Gastrocnemius medialis (tissue), 4 donors: Measurements from ENCODE around the gene NAV1. TPM values are rescaled to one million over a fixed set of nuclear protein-coding genes. Genes with fewer than 3 reads are reported as not detected.

Experiments used
- ATAC-seq, 2 donors: fragments of 150-250 bp; one replicate each; pipeline ENCODE4 v1.9.1; 2016
- DNase-seq, 2 donors: peaks; one replicate each; pipeline ENCODE4 v3.0.0-alpha.2; 2019
- H3K27ac ChIP-seq, 4 donors: fragments of 200-600 bp; sonication (generic); 1 replicate in 1 of 4; 2 replicates in 3 of 4; pipeline ENCODE4 v1.5.1; 2016 to 2018; ENCODE audit warnings: mild to moderate bottlenecking in 2 of 4, moderate library complexity in 1 of 4
- H3K27me3 ChIP-seq, 3 donors: fragments of 200-600 bp; sonication (generic) in 2 of 3; 1 replicate in 1 of 3; 2 replicates in 2 of 3; pipeline versions ENCODE4 v1.5.1 to v1.6.0; 2016 to 2019; ENCODE audit warnings: mild to moderate bottlenecking in 1 of 3, moderate library complexity in 1 of 3
- H3K36me3 ChIP-seq, 2 donors: fragments of 200-600 bp; sonication (generic) in 1 of 2; one replicate each; pipeline ENCODE4 v1.5.1; 2017 to 2018
- H3K4me1 ChIP-seq, 2 donors: fragments of 200-600 bp; sonication (generic) in 1 of 2; one replicate each; pipeline ENCODE4 v1.5.1; 2016 to 2017; ENCODE audit warnings: mild to moderate bottlenecking in 2 of 2
- H3K4me3 ChIP-seq, 4 donors: fragments of 200-600 bp; sonication (generic) in 3 of 4; 1 replicate in 1 of 4; 2 replicates in 3 of 4; pipeline ENCODE4 v1.5.1; 2016 to 2019; ENCODE audit warnings: mild to moderate bottlenecking in 2 of 4
- H3K9me3 ChIP-seq, 3 donors: fragments of 200-600 bp; sonication (generic) in 2 of 3; 1 replicate in 1 of 3; 2 replicates in 2 of 3; pipeline ENCODE4 v1.5.1; 2016 to 2019
- POLR2A ChIP-seq, 2 donors: fragments of 450-650 bp; IDR thresholded peaks; one replicate each; pipeline ENCODE4 v1.6.1; 2017; ENCODE audit warnings: antibody characterized with exemption in 2 of 2, mild to moderate bottlenecking in 2 of 2, moderate library complexity in 2 of 2
- in situ Hi-C, 4 donors: fragments of 200-750 bp; cut with MboI; loops; one replicate each; pipeline versions ENCODE4 v1.15.0 to v1.8.0; 2017; ENCODE audit warnings: low sequenced_read_pairs in 4 of 4
- intact Hi-C: fragments of 100-400 bp; cut with DNase I; formaldehyde crosslinking; loops from one replicate; pipeline ENCODE4 v1.15.1; 2023; ENCODE audit warnings: low total_unique reads
- total RNA-seq, 4 donors: library from RNA; depleted of rRNA; stranded (reverse); fragments of >200 nt; gene quantifications; one replicate each; pipeline versions ENCODE4 v1.1.0 to v1.2.3, GENCODE V29; 2016
- TF ChIP-seq, protein P1 (sequence below), 5 experiments: fragments of 450-650 bp in 3 of 5; fragments of 200-600 bp in 2 of 5; sonication (generic) in 2 of 5; IDR thresholded peaks in 4 of 5; conservative IDR thresholded peaks in 1 of 5; 1 replicate in 4 of 5; 2 replicates in 1 of 5; pipeline ENCODE4 v1.5.1; 2016 to 2019; ENCODE audit warnings: antibody characterized with exemption in 5 of 5, mild to moderate bottlenecking in 3 of 5, moderate library complexity in 3 of 5

Gene NAV1
- total RNA-seq, 4 donors from 2014 or later, result 4.2 to 9.1 (median 7.1) TPM

- H3K4me3 ChIP-seq, result no peak overlapping the region
- DNase-seq (no peak), ATAC-seq (no peak)
- in situ Hi-C loops, result no loop called here
- H3K27me3 ChIP-seq, result no peaks in the 10 kb centered on the region
- intact Hi-C loops, result no loop called here
- H3K9me3 ChIP-seq, result no peaks in the 10 kb centered on the region
- H3K36me3 ChIP-seq, result no peaks in the 10 kb centered on the region
- H3K27ac ChIP-seq, result no peak overlapping the region
- peaks cover 0 to 7% of the 10 kb centered on the region in 2 donors for H3K4me1 ChIP-seq
- TF ChIP-seq, protein P1, sequence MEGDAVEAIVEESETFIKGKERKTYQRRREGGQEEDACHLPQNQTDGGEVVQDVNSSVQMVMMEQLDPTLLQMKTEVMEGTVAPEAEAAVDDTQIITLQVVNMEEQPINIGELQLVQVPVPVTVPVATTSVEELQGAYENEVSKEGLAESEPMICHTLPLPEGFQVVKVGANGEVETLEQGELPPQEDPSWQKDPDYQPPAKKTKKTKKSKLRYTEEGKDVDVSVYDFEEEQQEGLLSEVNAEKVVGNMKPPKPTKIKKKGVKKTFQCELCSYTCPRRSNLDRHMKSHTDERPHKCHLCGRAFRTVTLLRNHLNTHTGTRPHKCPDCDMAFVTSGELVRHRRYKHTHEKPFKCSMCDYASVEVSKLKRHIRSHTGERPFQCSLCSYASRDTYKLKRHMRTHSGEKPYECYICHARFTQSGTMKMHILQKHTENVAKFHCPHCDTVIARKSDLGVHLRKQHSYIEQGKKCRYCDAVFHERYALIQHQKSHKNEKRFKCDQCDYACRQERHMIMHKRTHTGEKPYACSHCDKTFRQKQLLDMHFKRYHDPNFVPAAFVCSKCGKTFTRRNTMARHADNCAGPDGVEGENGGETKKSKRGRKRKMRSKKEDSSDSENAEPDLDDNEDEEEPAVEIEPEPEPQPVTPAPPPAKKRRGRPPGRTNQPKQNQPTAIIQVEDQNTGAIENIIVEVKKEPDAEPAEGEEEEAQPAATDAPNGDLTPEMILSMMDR (IDR thresholded peaks at IDR 0.05 in 4 of 5, conservative IDR thresholded peaks at IDR 0.05 in 1 of 5), result no peak
- no peak for TF ChIP-seq POLR2A (IDR thresholded peaks at IDR 0.05)
These were observed 46.2 kb downstream of the NAV1 start for GRCh38 chr1:201585093-201585483.

- no peaks in the 10 kb centered on the region for H3K27me3 ChIP-seq
- no peaks in the 10 kb centered on the region for H3K36me3 ChIP-seq
- no peak overlapping the region for H3K4me3 ChIP-seq
- H3K9me3 ChIP-seq, result no peaks in the 10 kb centered on the region
- no peak for DNase-seq
- no peak for ATAC-seq
- TF ChIP-seq, protein P1 (IDR thresholded peaks at IDR 0.05 in 4 of 5, conservative IDR thresholded peaks at IDR 0.05 in 1 of 5), result no peak
- TF ChIP-seq POLR2A (IDR thresholded peaks at IDR 0.05), result no peak
- no peak overlapping the region for H3K27ac ChIP-seq
- intact Hi-C loops, result no loop called here
- in situ Hi-C loops, result no loop called here
- peaks cover 0 to 7% of the 10 kb centered on the region in 2 donors for H3K4me1 ChIP-seq
These were observed 47.0 kb downstream of the NAV1 start for GRCh38 chr1:201585901-201586300.

DNA sequence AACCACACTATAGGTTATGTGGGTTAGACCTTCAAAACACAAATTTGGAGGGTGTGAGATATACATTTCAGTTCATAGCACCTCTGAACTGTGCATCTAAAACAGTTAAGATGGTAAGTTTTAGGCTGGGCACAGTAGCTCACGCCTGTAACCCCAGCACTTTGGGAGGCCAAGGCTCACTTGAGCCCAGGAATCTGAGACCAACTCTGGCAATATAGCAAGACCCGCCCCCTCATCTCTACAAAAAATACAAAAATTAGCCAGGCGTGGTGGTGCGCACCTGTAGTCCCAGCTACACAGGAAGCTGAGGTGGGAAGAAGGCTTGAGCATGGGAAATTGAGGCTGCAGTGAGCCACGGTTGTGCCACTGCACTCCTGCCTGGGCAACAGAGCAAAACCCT is 47.9 kb downstream of the NAV1 start:
- TF ChIP-seq, protein P1 (IDR thresholded peaks at IDR 0.05 in 4 of 5, conservative IDR thresholded peaks at IDR 0.05 in 1 of 5), result no peak
- no peak for TF ChIP-seq POLR2A (IDR thresholded peaks at IDR 0.05)
- Histone ChIP-seq H3K4me1 (peaks cover 0 to 7% of the 10 kb centered on the region in 2 donors), H3K4me3 (no peak overlapping the region), H3K27ac (no peak overlapping the region), H3K27me3 (no peaks in the 10 kb centered on the region), H3K9me3 (no peaks in the 10 kb centered on the region), H3K36me3 (no peaks in the 10 kb centered on the region)
- intact Hi-C loops (no loop called here), in situ Hi-C loops (no loop called here)
- no peak for ATAC-seq
- no peak for DNase-seq

DNA sequence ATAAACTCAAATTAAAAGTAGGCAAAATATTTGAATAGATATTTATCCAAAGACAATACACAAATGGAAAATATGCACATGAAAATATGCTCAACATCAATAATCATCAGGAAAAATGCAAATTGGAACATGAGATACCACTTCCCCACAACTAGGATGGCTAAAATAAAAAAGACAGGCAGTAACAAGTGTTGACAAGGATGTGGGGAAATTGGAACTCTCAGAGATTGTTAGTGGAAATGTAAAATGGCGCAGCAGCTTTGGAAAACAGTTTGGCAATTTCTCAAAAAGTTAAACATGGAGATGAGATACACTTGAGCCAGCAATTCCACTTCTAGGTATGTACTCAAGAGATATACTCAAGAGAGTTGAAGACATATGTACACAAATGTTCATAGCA is 48.8 kb downstream of the NAV1 start:
- no peak for TF ChIP-seq POLR2A (IDR thresholded peaks at IDR 0.05)
- TF ChIP-seq, protein P1 (IDR thresholded peaks at IDR 0.05 in 4 of 5, conservative IDR thresholded peaks at IDR 0.05 in 1 of 5), result no peak
- H3K9me3 ChIP-seq, result no peaks in the 10 kb centered on the region
- H3K27me3 ChIP-seq, result no peaks in the 10 kb centered on the region
- no peak for DNase-seq
- in situ Hi-C loops (no loop called here), intact Hi-C loops (no loop called here)
- H3K36me3 ChIP-seq, result no peaks in the 10 kb centered on the region
- H3K4me3 ChIP-seq, result no peak overlapping the region
- H3K27ac ChIP-seq, result no peak overlapping the region
- ATAC-seq, result no peak
- H3K4me1 ChIP-seq, result peaks cover under 1 to 7% of the 10 kb centered on the region in 2 donors

Other genes with a start within 250 kb of the NAV1 start
- 10 to 100 TPM in 1 of 4 donors, 1 to 10 TPM in 1, under 1 TPM in 1, not detected in 1; 0.39 to 14.8 (median 6.7) TPM for gene TNNT2, start 161.4 kb upstream of the NAV1 start, total RNA-seq
- 1 to 10 TPM in 2 of 4 donors, under 1 TPM in 2; 0.25 to 6.2 (median 0.92) TPM for gene LAD1, start 139.8 kb upstream of the NAV1 start, total RNA-seq
- gene TNNI1, start 117.4 kb upstream of the NAV1 start, total RNA-seq, result 1,000 to 10,000 TPM in 2 of 4 donors, 100 to 1,000 TPM in 2; 304 to 3,604 (median 1,823) TPM
- gene PHLDA3, start 69.9 kb upstream of the NAV1 start, total RNA-seq, result 10 to 100 TPM in 3 of 4 donors, 1 to 10 TPM in 1; 7.4 to 91.8 (median 62.7) TPM
- gene CSRP1, start 32.0 kb upstream of the NAV1 start, total RNA-seq, result 10 to 100 TPM; 22.7 to 91.1 (median 68.9) TPM